Hepatocyte (in vitro differentiated cells): ENCODE measurements around the gene ITGA11.

Source experiments
- EZH2 ChIP-seq: fragments of 200-600 bp; sonication (generic); IDR thresholded peaks from 2 replicates; pipeline ENCODE4 v1.6.1; 2016; ENCODE audit warnings: antibody characterized with exemption, mild to moderate bottlenecking, borderline replicate concordance
- EZH2phosphoT487 ChIP-seq: fragments of 200-600 bp; sonication (generic); IDR thresholded peaks from one replicate; pipeline ENCODE4 v1.6.1; 2018; ENCODE audit warnings: antibody characterized with exemption, mild to moderate bottlenecking, low read depth, moderate library complexity; ENCODE audit not compliant: unreplicated experiment, severe bottlenecking
- TF ChIP-seq, protein P1 (sequence below): fragments of 200-600 bp; sonication (generic); IDR thresholded peaks from 2 replicates; pipeline ENCODE4 v1.5.1; 2016; ENCODE audit warnings: antibody characterized with exemption, mild to moderate bottlenecking; ENCODE audit not compliant: poor library complexity

DNA sequence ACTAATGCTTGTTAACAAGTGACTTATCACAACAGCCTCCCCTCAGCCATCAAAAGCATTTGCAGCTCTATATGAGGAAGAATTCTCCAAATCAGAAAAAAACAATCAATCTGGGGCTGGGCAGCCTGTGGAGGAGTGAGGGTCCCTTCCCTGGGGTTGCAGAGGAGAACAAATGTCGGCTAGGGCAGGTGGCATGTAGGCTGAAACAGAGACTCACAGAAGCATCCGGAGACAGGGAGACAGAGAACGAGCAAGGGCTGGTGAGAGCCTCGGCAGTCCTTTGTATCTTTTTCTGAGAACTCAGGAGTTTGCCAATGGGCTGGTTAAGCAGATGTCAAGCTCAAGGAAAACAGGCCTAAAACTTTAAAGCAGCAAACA lies 15.8 kb downstream of the ITGA11 start:
- TF ChIP-seq, protein P1, sequence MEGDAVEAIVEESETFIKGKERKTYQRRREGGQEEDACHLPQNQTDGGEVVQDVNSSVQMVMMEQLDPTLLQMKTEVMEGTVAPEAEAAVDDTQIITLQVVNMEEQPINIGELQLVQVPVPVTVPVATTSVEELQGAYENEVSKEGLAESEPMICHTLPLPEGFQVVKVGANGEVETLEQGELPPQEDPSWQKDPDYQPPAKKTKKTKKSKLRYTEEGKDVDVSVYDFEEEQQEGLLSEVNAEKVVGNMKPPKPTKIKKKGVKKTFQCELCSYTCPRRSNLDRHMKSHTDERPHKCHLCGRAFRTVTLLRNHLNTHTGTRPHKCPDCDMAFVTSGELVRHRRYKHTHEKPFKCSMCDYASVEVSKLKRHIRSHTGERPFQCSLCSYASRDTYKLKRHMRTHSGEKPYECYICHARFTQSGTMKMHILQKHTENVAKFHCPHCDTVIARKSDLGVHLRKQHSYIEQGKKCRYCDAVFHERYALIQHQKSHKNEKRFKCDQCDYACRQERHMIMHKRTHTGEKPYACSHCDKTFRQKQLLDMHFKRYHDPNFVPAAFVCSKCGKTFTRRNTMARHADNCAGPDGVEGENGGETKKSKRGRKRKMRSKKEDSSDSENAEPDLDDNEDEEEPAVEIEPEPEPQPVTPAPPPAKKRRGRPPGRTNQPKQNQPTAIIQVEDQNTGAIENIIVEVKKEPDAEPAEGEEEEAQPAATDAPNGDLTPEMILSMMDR: no peak
- TF ChIP-seq EZH2 (no peak), EZH2phosphoT487 (no peak)
